ENCODE data around the gene TRIM16.
"Not testable (repeated sequence)": the region's sequence is repeated elsewhere in the genome, so short reads cannot be mapped to it uniquely, and the experiment has no call there.

Gene TRIM16

DNA sequence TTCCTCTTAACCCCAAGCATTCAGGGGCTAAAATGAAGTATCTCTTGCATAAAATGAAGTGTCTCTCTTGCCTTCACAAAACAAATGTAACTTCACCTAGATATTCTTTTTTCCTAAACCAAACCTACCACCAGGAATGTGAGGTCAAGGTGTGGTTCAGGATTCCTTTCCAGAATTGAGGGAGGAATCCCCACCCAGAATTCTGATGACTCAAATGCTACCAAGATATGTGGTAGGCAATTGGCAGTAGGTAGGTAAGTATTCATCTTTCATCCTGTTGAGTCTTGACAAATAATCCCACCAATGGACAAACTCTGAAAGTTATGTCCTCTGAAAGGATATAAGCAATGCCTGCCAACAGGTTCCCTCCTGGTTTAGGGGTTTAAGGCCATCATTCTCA is 26.2 kb downstream of the TRIM16 start:
- no peak for DNase-seq (ENCODE audit: low spot score)
- TF ChIP-seq, protein P1, sequence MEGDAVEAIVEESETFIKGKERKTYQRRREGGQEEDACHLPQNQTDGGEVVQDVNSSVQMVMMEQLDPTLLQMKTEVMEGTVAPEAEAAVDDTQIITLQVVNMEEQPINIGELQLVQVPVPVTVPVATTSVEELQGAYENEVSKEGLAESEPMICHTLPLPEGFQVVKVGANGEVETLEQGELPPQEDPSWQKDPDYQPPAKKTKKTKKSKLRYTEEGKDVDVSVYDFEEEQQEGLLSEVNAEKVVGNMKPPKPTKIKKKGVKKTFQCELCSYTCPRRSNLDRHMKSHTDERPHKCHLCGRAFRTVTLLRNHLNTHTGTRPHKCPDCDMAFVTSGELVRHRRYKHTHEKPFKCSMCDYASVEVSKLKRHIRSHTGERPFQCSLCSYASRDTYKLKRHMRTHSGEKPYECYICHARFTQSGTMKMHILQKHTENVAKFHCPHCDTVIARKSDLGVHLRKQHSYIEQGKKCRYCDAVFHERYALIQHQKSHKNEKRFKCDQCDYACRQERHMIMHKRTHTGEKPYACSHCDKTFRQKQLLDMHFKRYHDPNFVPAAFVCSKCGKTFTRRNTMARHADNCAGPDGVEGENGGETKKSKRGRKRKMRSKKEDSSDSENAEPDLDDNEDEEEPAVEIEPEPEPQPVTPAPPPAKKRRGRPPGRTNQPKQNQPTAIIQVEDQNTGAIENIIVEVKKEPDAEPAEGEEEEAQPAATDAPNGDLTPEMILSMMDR (IDR thresholded peaks at IDR 0.05; ENCODE audit: extremely low read depth, missing control alignments), result no peak

DNA sequence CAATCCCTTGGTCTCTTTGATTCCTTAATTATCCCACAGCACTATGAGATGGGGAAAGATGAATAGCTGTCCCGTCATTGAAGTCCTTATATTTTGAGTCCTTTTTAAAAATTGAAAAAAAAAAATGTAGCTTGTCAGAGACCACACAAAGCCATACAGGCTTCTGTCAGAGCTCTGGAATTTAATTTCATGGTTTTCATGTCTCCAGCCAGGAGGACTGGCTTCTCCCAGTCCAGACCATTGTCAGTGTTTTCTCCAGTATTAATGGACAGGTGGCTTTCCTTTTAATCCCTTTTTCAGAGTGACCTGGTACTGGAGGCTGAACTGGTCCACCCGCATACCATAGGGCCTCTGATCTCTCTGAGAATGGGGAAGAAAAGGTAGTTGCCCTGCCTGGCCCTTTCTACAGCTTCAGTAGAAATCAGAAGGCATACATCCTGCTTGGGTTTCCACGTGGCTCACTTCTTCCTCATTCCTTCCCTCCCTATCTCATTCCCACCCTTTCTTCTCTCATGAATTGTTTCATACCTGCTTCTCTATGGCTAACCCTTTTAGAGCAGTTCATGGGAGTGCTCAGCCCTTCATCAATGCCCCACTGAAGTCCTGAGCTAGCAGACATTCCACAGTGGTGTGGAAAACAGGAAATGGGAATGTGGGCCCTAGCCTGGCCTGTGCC is 29.1 kb downstream of the TRIM16 start:
- DNase-seq (ENCODE audit: low spot score), result no peak

DNA sequence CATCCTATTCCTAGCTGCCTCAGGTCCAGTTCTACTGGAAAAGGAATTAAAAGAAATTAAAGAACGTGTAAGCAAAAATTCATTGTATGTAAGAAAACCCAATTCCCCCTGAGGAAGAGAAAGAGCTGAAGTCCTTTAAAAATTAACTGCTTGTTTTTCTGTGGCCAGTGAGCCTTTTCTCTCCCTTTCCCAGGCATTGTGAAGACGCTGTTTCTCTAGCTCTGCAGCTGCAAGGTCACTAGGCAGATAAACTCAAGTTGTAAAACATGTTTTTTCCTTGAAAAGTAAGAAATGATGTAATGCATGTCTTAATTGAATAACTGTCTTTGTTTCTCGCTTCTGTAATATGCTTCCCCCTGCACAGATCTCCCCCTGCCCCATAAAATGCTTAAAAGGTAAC is 29.7 kb downstream of the TRIM16 start:
- DNase-seq (ENCODE audit: low spot score), result not testable (repeated sequence)

More for the DNA sequence above, 29.1 kb downstream of the TRIM16 start:
- TF ChIP-seq, protein P1 (IDR thresholded peaks at IDR 0.05; ENCODE audit: extremely low read depth, missing control alignments), result no peak

- DNase-seq (ENCODE audit: low spot score), result no peak
- TF ChIP-seq, protein P1 (IDR thresholded peaks at IDR 0.05; ENCODE audit: extremely low read depth, missing control alignments), result no peak
Observed at GRCh38 chr17:15652960-15653359, 31.2 kb downstream of the TRIM16 start.

DNA sequence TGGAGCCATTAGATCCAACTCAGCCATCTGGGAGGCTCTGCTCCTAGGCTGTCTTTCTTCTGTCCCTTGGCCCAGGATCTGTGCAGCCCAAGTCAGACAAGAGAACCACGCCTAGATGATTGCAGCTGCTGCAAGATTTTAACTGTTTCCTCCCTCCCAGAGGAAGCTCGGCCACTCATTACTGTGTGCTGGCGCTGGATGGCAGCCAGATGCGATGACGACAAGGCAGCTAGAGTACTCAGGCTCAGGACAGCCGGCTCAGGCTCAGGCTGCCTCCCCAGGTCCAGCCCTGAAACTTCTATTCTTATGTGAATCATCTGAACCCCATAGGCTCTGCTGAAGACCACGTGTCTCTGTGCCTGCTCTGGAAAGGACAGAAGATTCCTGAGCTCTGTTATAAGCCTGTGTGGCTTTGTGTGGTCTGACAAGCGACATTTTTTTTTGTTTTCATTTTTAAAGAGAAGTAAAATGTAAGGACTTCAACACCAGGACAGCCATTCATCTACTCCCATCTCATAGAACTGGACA is 32.5 kb downstream of the TRIM16 start:
- TF ChIP-seq, protein P1 (IDR thresholded peaks at IDR 0.05; ENCODE audit: extremely low read depth, missing control alignments), result no peak
- peak; percentile 35 for DNase-seq (ENCODE audit: low spot score)

DNA sequence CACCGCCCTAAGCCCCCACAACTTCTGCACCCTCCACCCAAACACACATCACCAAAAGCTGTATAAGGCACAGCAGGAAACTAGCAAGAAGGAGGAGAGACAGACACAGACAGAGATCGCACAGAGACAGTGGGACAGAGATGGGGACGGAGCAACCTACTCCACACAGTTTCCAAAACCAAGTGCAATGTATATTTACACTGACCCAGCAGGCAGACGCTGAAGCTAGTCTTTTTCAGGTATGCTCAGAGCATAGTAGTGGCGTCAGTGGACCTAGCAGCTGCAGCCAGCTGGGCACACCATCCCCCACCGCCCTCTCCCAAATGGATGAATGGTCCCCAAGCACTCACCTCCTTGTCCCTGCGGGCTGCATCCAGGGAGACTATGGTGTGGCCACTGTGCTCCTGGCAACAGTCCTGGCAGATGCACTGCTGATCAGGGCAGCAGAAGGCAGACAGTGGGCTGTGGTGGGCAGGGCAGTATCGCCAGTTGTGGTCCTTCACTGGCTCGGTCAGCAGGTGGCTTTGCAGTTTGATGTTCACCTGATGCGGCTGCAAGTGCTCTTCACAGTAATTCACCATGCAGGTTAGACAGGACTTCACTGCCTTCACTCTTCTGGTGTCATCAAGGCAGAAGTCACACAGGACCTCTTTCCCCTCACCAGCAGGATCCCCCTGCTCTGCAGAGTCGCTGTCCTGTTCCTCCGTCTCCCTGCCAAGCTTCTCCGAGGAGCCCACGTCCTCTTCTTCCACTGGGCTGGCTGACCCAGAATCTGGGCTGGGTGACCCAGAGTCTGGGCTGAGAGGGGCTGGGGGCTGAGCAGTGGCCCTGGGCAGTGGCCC is 33.1 kb downstream of the TRIM16 start:
- TF ChIP-seq, protein P1 (IDR thresholded peaks at IDR 0.05; ENCODE audit: extremely low read depth, missing control alignments), result no peak
- no peak for DNase-seq (ENCODE audit: low spot score)

GRCh38 chr17:15649861-15650421 is 34.2 kb downstream of the TRIM16 start:
- TF ChIP-seq, protein P1 (IDR thresholded peaks at IDR 0.05; ENCODE audit: extremely low read depth, missing control alignments), result no peak
- no peak for DNase-seq (ENCODE audit: low spot score)
